Measurements from ENCODE around the gene MAP4. TPM values are rescaled to one million over a fixed set of nuclear protein-coding genes. Genes with fewer than 3 reads are reported as not detected.

The MAP4 gene
- total and polyA plus RNA-seq, 2 donors (not counting 3 experiments of a cell fraction or from before 2014, with no cell fraction given): 121 to 290 TPM

GRCh38 chr3:47870702-47871260 lies 145.4 kb downstream of the MAP4 start:
- no peak overlapping the region for H3K4me3 ChIP-seq (replicated peaks in 1 of 3; ENCODE audit: insufficient read depth in 1 of 3, low read depth in 1 of 3, low read length in 3 of 3)
- H3K4me2 ChIP-seq (ENCODE audit: insufficient read depth, low read length): no peak overlapping the region
- H2AFZ ChIP-seq (ENCODE audit: low read depth, low read length): no peak overlapping the region
- dilution Hi-C loops (cut with MboI; ENCODE audit: extremely low pct_ligation_motif_present, low sequenced_read_pairs) (no loop called here), intact Hi-C loops (cut with micrococcal nuclease) (no loop called here)
- BruUV-seq (replicated peaks): TSS peak; percentile 15
- no peaks in the 10 kb centered on the region for H3K9me3 ChIP-seq (replicated peaks; ENCODE audit: control insufficient read depth, insufficient read depth, low read length)
- no peaks in the 10 kb centered on the region for H3K27me3 ChIP-seq (ENCODE audit: control insufficient read depth in 2 of 2, insufficient read depth in 2 of 2, low read length in 2 of 2)
- no peak overlapping the region for H3K27ac ChIP-seq (ENCODE audit: insufficient read depth, low read depth, low read length)
- H3K79me2 ChIP-seq (ENCODE audit: control insufficient read depth, insufficient read depth, low read length): no peaks in the 10 kb centered on the region
- H4K20me1 ChIP-seq (replicated peaks; ENCODE audit: control insufficient read depth, extremely low read depth, insufficient read depth, low read length): no peaks in the 10 kb centered on the region
- DNase-seq (ENCODE audit: low read depth, low spot score) (no peak), FAIRE-seq (no peak)
- H3K9me1 ChIP-seq (replicated peaks; ENCODE audit: control insufficient read depth, extremely low read depth, insufficient read depth, low read length): no peaks in the 10 kb centered on the region
- TF ChIP-seq JUN (IDR thresholded peaks at IDR 0.05; ENCODE audit: borderline replicate concordance, insufficient read depth, insufficient read length, low read depth) (no peak), CTCF (IDR thresholded peaks at IDR 0.05; ENCODE audit: extremely low read depth in 1 of 2, insufficient read depth in 1 of 2, low read depth in 1 of 2, low read length in 2 of 2) (no peak), MYC (IDR thresholded peaks at IDR 0.05; ENCODE audit: low read depth, low read length) (no peak), POLR2AphosphoS5 (IDR thresholded peaks at IDR 0.05; ENCODE audit: insufficient read depth, low read depth, low read length) (no peak), FOS (IDR thresholded peaks at IDR 0.05; ENCODE audit: borderline replicate concordance, insufficient read depth, low read length) (no peak), EZH2 (IDR thresholded peaks at IDR 0.05; ENCODE audit: borderline replicate concordance, low read depth, low read length, severe bottlenecking) (no peak), POLR2A (IDR thresholded peaks at IDR 0.05; ENCODE audit: low read depth, low read length) (no peak), GATA2 (IDR thresholded peaks at IDR 0.05; ENCODE audit: insufficient read depth, insufficient read length, low read depth, low read length) (no peak)
- TF ChIP-seq, protein P1, sequence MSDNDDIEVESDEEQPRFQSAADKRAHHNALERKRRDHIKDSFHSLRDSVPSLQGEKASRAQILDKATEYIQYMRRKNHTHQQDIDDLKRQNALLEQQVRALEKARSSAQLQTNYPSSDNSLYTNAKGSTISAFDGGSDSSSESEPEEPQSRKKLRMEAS (IDR thresholded peaks at IDR 0.05; ENCODE audit: insufficient read depth, insufficient read length): no peak
- peaks cover 32 to 33% of the 10 kb centered on the region in 2 experiments for H3K36me3 ChIP-seq (ENCODE audit: control insufficient read depth in 2 of 2, extremely low read depth in 1 of 2, insufficient read depth in 2 of 2, low read length in 2 of 2)
- H3K4me1 ChIP-seq (ENCODE audit: control insufficient read depth, extremely low read depth, insufficient read depth, low read length): no peaks in the 10 kb centered on the region
- CTCF ChIA-PET: interaction anchor here (2.3 kb wide), 1 partner anchor 119 kb away, joined by 7 read pairs; no protein-coding TSS in a partner anchor
- no peak overlapping the region for H3K9ac ChIP-seq (replicated peaks; ENCODE audit: extremely low read depth, insufficient read depth, low read length)
- POLR2A ChIA-PET: no interaction called here

All from endothelial cell of umbilical vein (primary cell).